Body of pancreas (tissue), 4 donors: ENCODE results near the gene LAT. TPM values are rescaled to one million over a fixed set of nuclear protein-coding genes. Genes with fewer than 3 reads are reported as not detected.

Experiments used
- ATAC-seq: fragments of 150-250 bp; one replicate; pipeline ENCODE4 v1.9.1; 2016
- DNase-seq, 4 donors: peaks; one replicate each; pipeline ENCODE4 v3.0.0-alpha.2; 2019
- H3K27ac ChIP-seq, 4 donors: fragments of 200-600 bp; sonication (generic); 1 replicate in 3 of 4; 2 replicates in 1 of 4; pipeline versions ENCODE4 v1.5.1 to v1.6.1; 2016 to 2019; ENCODE audit warnings: mild to moderate bottlenecking in 1 of 4, mixed read lengths in 1 of 4, moderate library complexity in 1 of 4
- H3K27me3 ChIP-seq, 2 donors: fragments of 200-600 bp; sonication (generic); one replicate each; pipeline ENCODE4 v1.6.0; 2016; ENCODE audit warnings: mild to moderate bottlenecking in 1 of 2
- H3K36me3 ChIP-seq, 2 donors: fragments of 200-600 bp; sonication (generic); replicated peaks in 1 of 2; 2 replicates each; pipeline ENCODE4 v1.5.1; 2016; ENCODE audit warnings: low read depth in 2 of 2; ENCODE audit not compliant: insufficient read depth in 1 of 2
- H3K4me1 ChIP-seq: fragments of 200-600 bp; sonication (generic); one replicate; pipeline ENCODE4 v1.6.0; 2016
- H3K4me3 ChIP-seq, 2 donors: fragments of 200-600 bp; sonication (generic); 1 replicate in 1 of 2; 2 replicates in 1 of 2; pipeline ENCODE4 v1.5.1; 2016 to 2019
- H3K9me3 ChIP-seq, 3 donors: fragments of 200-600 bp; sonication (generic); 1 replicate in 2 of 3; 2 replicates in 1 of 3; pipeline ENCODE4 v1.5.1; 2016
- POLR2A ChIP-seq, 3 donors: fragments of 450-650 bp; IDR thresholded peaks; one replicate each; pipeline ENCODE4 v1.6.1; 2016; ENCODE audit warnings: antibody characterized with exemption in 3 of 3, mild to moderate bottlenecking in 2 of 3
- WGBS, 2 donors: methylation state at CpG; one replicate each; pipeline ENCODE4 v1.1.5; 2017; 5-methylcytosine and 5-hydroxymethylcytosine counted together
- intact Hi-C: fragments of 100-400 bp; cut with DNase I; formaldehyde crosslinking; loops from one replicate; pipeline ENCODE4 v1.15.1; 2023
- total RNA-seq, 2 donors: library from RNA; depleted of rRNA; stranded (reverse); fragments of >200 nt; gene quantifications; one replicate each; pipeline ENCODE4 v1.1.0, GENCODE V29; 2016
- TF ChIP-seq, protein P1 (sequence below), 7 experiments: fragments of 450-650 bp in 4 of 7; fragments of 200-600 bp in 3 of 7; sonication (generic) in 3 of 7; IDR thresholded peaks; one replicate each; pipeline ENCODE4 v1.5.1; 2016 to 2019; ENCODE audit warnings: antibody characterized with exemption in 7 of 7

The LAT gene
- total RNA-seq, 2 donors from 2014 or later = 1.6 to 4.7 TPM

DNA sequence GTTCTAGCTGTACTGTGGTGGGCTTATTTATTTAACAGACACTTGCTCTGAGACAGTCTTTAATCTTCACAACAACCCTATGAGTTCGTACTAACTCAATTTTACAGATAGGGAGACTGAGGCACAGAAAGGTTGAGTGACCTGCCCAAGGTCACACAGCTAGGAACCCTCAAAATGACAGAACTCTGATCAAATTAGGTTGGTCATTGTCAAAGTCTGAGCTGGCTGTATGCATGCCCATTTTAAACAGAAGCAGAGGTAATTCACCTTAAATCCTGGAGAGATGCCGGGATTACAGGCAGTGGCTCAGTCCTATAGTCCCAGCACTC is 24.9 kb downstream of the LAT start:
- 81 to 100% methylated on average over 2 of the region's 2 CpGs for WGBS, 2 donors
- intact Hi-C loops = no loop called here

DNA sequence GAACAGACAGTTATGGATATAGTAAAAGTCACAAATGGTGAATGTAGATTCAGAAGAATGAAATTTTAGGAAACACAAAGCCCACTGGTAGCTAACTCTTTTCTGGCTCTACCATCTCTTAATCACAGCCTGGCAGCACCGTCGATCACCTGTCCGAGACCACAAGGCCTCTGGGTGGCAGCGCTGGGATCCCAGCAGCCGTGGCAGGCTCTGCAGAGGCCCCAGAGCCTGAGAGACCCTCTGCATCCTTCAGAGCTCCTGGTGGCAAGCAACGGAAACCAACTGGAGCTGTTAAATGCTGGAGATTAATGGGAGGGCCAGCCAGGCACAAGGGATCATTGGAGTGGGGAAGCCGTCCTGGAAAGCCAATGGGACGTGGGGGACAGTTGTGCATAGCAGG is 26.3 kb downstream of the LAT start:
- 42 to 57% methylated on average over 8 of the region's 8 CpGs for WGBS, 2 donors
- TF ChIP-seq POLR2A (IDR thresholded peaks at IDR 0.05) = no peak
- TF ChIP-seq, protein P1, sequence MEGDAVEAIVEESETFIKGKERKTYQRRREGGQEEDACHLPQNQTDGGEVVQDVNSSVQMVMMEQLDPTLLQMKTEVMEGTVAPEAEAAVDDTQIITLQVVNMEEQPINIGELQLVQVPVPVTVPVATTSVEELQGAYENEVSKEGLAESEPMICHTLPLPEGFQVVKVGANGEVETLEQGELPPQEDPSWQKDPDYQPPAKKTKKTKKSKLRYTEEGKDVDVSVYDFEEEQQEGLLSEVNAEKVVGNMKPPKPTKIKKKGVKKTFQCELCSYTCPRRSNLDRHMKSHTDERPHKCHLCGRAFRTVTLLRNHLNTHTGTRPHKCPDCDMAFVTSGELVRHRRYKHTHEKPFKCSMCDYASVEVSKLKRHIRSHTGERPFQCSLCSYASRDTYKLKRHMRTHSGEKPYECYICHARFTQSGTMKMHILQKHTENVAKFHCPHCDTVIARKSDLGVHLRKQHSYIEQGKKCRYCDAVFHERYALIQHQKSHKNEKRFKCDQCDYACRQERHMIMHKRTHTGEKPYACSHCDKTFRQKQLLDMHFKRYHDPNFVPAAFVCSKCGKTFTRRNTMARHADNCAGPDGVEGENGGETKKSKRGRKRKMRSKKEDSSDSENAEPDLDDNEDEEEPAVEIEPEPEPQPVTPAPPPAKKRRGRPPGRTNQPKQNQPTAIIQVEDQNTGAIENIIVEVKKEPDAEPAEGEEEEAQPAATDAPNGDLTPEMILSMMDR (IDR thresholded peaks at IDR 0.05) = no peak
- Histone ChIP-seq H3K36me3 (no peaks in the 10 kb centered on the region), H3K27me3 (no peaks in the 10 kb centered on the region), H3K27ac (no peak overlapping the region), H3K4me1 (no peaks in the 10 kb centered on the region), H3K9me3 (no peaks in the 10 kb centered on the region), H3K4me3 (no peak overlapping the region)
- DNase-seq (no peak), ATAC-seq (no peak)
- intact Hi-C loops = no loop called here

More for the DNA sequence above, 24.9 kb downstream of the LAT start:
- no peaks in the 10 kb centered on the region for H3K27me3 ChIP-seq
- ATAC-seq = no peak
- H3K4me1 ChIP-seq = no peaks in the 10 kb centered on the region
- H3K4me3 ChIP-seq = no peak overlapping the region
- no peaks in the 10 kb centered on the region for H3K36me3 ChIP-seq
- no peak overlapping the region for H3K27ac ChIP-seq
- no peak for TF ChIP-seq POLR2A (IDR thresholded peaks at IDR 0.05)
- TF ChIP-seq, protein P1 (IDR thresholded peaks at IDR 0.05) = no peak
- no peak for DNase-seq
- H3K9me3 ChIP-seq = no peaks in the 10 kb centered on the region

DNA sequence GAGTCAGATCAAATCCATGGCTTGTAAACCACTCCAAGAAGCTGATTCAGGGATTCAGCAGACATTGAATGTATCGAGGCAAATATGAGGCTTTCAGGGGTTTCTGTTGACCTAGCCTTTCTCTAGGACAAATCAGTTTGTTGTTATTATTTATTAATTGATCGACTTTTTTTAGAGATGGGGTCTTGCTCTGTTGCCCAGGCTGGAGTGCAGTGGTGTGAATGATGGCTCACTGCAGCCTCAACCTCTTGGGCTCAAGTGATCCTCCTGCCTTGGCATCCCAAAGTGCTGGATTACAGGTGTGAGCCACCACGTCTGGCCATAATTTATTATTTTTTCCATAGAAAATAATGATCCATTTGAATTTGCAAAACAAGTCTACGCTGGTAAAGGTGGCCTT is 27.0 kb downstream of the LAT start:
- Histone ChIP-seq H3K36me3 (no peaks in the 10 kb centered on the region), H3K27ac (no peak overlapping the region), H3K27me3 (no peaks in the 10 kb centered on the region), H3K4me3 (no peak overlapping the region), H3K4me1 (no peaks in the 10 kb centered on the region), H3K9me3 (no peaks in the 10 kb centered on the region)
- TF ChIP-seq POLR2A (IDR thresholded peaks at IDR 0.05) = no peak
- TF ChIP-seq, protein P1 (IDR thresholded peaks at IDR 0.05) = no peak
- no peak for ATAC-seq
- intact Hi-C loops = no loop called here
- WGBS, 2 donors = 62 to 68% methylated on average over 4 of the region's 4 CpGs
- DNase-seq = no peak

DNA sequence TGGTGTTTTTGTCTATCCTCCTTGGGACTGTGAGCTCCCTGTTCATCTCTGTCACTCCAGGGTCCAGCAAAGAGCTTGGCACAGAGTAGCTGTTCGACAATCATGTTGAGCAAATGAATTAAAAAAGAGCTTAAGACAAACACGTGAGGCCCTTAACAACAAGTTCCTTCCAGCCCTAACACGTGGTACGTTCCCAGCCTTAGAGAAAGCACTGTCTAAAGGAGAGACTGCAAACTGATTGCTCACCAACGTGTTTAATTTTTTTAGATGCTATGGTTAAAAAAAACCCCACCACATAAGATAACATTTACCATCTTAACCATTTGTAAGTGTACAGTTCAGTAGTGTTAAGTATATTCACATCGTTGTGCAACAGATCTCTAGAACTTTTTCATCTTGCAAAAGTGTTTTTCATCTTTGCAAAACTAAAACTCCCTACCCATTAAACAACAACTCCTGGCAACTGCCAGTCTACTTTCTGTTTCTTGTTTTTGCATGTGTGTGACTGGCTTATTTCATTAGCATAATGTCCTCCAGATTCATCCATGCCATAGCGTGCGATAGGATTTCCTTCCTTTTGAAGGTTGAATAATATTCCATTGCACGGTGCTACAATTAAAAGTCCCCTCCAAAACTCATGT is 28.2 kb downstream of the LAT start:
- ATAC-seq (no peak), DNase-seq (no peak)
- Histone ChIP-seq H3K4me3 (no peak overlapping the region), H3K4me1 (no peaks in the 10 kb centered on the region), H3K27me3 (no peaks in the 10 kb centered on the region), H3K36me3 (no peaks in the 10 kb centered on the region), H3K9me3 (no peaks in the 10 kb centered on the region), H3K27ac (no peak overlapping the region)
- TF ChIP-seq POLR2A (IDR thresholded peaks at IDR 0.05) = no peak
- TF ChIP-seq, protein P1 (IDR thresholded peaks at IDR 0.05) = no peak
- intact Hi-C loops = no loop called here
- 44 to 59% methylated on average over 9 of the region's 9 CpGs for WGBS, 2 donors

DNA sequence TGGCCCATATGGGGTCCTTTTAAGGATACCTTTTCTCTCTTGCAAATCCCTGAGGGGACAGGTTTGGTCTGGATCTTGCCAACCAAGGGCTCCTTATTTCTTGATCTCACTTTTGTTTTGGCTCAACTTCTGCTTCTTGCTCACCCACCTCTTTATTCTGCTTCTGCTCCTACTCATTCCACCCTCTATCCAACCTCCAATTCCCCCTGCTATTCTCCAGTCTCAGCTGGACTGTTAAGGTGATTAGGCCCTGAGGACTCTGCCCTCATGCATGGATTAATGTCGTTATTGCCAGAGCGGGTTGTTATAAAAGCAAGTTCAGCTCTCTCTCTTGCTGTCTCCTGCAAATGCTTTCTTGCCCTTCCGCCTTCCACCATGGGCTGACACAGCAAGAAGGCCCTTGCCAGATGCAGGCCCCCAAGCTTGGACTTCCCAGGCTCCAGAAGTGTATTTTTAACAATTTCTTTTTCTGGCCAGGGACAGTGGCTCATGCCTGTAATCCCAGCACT is 29.8 kb downstream of the LAT start:
- no peak for ATAC-seq
- WGBS, 2 donors = 70 to 77% methylated on average over 3 of the region's 3 CpGs

More for the DNA sequence above, 29.8 kb downstream of the LAT start:
- H3K36me3 ChIP-seq = no peaks in the 10 kb centered on the region
- intact Hi-C loops = no loop called here
- H3K9me3 ChIP-seq = no peaks in the 10 kb centered on the region
- no peak for DNase-seq
- no peaks in the 10 kb centered on the region for H3K27me3 ChIP-seq
- no peak for TF ChIP-seq POLR2A (IDR thresholded peaks at IDR 0.05)
- TF ChIP-seq, protein P1 (IDR thresholded peaks at IDR 0.05) = no peak
- no peak overlapping the region for H3K27ac ChIP-seq
- H3K4me3 ChIP-seq = no peak overlapping the region
- no peaks in the 10 kb centered on the region for H3K4me1 ChIP-seq
